NB4 (cell line): ENCODE results near the gene SPATA13.

Source experiments
- DNase-seq: peaks from one replicate; pipeline ENCODE4 v3.0.0; 2010; ENCODE audit warnings: low read depth
- H3K4me3 ChIP-seq: one replicate; pipeline ENCODE4 v1.5.1; 2011; ENCODE audit warnings: mild to moderate bottlenecking, low read depth, low read length, moderate library complexity
- CTCF ChIP-seq: IDR thresholded peaks from one replicate; pipeline ENCODE4 v1.5.1; 2012; ENCODE audit warnings: low read depth, low read length
- MAX ChIP-seq: IDR thresholded peaks from 2 replicates; pipeline ENCODE4 v1.6.1; 2011; ENCODE audit warnings: low read depth, low read length
- MYC ChIP-seq: IDR thresholded peaks from 2 replicates; pipeline ENCODE4 v1.6.1; 2011; ENCODE audit warnings: low read depth, low read length
- POLR2A ChIP-seq: IDR thresholded peaks from 2 replicates; pipeline ENCODE4 v1.6.1; 2011; ENCODE audit warnings: mild to moderate bottlenecking; ENCODE audit not compliant: insufficient read length; ENCODE audit errors: extremely low read depth

Gene SPATA13

GRCh38 chr13:24161010-24161775 lies 673 bp downstream of the SPATA13 start:
- TF ChIP-seq MAX: peak; percentile 74
- no peak for TF ChIP-seq POLR2A
- TF ChIP-seq MYC: peak; percentile 65; the same call in 1 of the 2 replicates
- no peak for TF ChIP-seq CTCF

DNA sequence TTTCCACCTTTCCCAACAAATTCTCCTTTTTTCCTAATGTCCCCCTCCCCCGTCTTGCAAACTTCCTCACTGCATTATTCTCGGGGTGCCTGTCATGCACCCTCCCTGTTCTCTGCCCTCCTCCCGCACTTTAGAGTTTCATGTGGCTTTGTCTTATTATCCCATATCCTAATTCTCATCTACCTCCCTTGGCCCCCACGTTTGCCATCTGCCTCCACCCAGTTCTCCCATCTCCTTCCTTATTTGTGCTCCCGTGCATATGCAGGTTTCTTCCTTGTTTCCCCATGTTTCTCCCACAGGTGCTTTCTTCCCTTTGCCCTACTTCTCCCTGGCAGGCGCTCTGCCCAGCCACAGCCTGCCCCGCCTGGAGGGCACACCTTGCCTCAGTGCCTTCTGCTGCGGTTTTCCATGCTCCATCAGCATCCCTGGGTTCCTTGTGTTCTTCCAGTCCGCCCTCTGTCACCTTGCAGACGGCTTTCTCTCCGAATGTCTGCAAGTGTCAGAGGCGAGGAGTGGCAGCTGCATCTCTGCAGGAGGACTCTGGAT lies 1.5 kb downstream of the SPATA13 start:
- TF ChIP-seq MYC: no peak
- TF ChIP-seq CTCF: no peak
- no peak for TF ChIP-seq POLR2A
- DNase-seq: no peak
- H3K4me3 ChIP-seq: peak overlapping the region; percentile 63

More at GRCh38 chr13:24161010-24161775, 673 bp downstream of the SPATA13 start:
- peak; percentile 66 for DNase-seq
- H3K4me3 ChIP-seq: peak overlapping the region; percentile 63

GRCh38 chr13:24162604-24163003 lies 2.1 kb downstream of the SPATA13 start:
- no peak overlapping the region for H3K4me3 ChIP-seq
- no peak for DNase-seq
- TF ChIP-seq MAX (no peak), CTCF (no peak), MYC (no peak)

- no peak for DNase-seq
- no peak overlapping the region for H3K4me3 ChIP-seq
- no peak for TF ChIP-seq POLR2A
- TF ChIP-seq MYC: no peak
- no peak for TF ChIP-seq CTCF
- TF ChIP-seq MAX: no peak
Observed at GRCh38 chr13:24165746-24166145, 5.2 kb downstream of the SPATA13 start.

- no peak overlapping the region for H3K4me3 ChIP-seq
- DNase-seq: no peak
- no peak for TF ChIP-seq POLR2A
Observed at GRCh38 chr13:24166561-24166960, 6.0 kb downstream of the SPATA13 start.

DNA sequence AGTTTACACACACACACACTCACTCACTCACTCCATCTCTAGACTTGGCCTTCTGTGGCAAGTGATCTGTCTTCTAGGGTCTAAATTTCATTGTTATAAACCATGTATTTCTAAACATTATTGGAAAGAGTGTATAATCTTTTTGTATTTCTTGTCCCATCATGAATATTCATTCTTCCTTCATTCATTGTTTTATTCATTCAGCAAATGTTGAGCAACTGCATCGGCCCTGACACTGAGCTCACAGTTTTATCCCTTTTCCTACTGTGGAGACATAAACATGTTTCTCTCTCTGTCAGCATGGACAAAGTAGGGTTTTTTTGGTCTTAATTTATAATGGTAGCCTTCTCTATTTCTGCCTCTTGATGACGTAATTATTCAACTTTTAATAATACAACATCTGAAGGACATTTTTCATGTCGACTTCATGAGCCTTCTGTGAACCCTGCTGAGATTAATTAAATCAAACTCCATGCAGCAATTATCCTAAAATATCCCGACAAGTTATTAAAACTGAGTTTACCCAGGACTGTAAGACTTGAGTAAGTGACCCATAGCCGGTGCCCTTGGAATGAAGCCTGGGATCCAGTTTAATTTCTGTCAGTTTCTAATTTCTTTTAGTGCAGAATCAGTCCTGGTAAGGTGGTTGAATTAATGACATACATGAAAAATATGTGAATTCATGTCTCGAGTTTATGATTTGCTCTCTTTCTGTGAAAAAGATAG lies 7.3 kb downstream of the SPATA13 start:
- no peak overlapping the region for H3K4me3 ChIP-seq
- no peak for TF ChIP-seq MYC
- no peak for TF ChIP-seq CTCF
- no peak for TF ChIP-seq POLR2A
- TF ChIP-seq MAX: no peak
- DNase-seq: no peak
